ENCODE measurements around the gene GADL1.

The GADL1 gene

DNA sequence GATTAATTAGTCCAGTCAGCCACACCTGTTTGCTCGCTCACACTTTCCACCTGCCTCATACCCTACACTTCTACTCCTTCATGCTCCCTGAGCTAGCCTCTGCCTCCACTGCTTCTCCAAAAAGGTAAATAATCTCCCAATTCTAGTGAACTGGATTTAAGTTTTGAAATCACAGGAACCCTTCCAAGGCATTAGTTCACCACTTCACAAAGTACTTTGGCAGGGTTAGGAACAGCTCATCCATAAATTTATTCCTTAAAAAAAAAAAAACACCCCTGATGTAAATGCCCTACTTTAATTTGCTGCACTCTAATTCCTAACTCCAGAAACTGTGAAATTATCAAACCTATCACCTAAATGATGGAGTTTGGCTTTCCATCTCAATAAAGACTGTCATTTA, 58.3 kb downstream of the GADL1 start:
- TF ChIP-seq SIN3A (IDR thresholded peaks at IDR 0.05; ENCODE audit: borderline replicate concordance, insufficient read depth, low read length) (no peak), POLR2AphosphoS5 (IDR thresholded peaks at IDR 0.05; ENCODE audit: low read depth, low read length) (no peak), TAF1 (IDR thresholded peaks at IDR 0.05; ENCODE audit: borderline replicate concordance, insufficient read depth, low read length) (no peak), FOXP2 (optimal IDR thresholded peaks at IDR 0.05; ENCODE audit: borderline replicate concordance, extremely low read depth, extremely low read length, insufficient read depth) (no peak)
- TF ChIP-seq, protein P1, sequence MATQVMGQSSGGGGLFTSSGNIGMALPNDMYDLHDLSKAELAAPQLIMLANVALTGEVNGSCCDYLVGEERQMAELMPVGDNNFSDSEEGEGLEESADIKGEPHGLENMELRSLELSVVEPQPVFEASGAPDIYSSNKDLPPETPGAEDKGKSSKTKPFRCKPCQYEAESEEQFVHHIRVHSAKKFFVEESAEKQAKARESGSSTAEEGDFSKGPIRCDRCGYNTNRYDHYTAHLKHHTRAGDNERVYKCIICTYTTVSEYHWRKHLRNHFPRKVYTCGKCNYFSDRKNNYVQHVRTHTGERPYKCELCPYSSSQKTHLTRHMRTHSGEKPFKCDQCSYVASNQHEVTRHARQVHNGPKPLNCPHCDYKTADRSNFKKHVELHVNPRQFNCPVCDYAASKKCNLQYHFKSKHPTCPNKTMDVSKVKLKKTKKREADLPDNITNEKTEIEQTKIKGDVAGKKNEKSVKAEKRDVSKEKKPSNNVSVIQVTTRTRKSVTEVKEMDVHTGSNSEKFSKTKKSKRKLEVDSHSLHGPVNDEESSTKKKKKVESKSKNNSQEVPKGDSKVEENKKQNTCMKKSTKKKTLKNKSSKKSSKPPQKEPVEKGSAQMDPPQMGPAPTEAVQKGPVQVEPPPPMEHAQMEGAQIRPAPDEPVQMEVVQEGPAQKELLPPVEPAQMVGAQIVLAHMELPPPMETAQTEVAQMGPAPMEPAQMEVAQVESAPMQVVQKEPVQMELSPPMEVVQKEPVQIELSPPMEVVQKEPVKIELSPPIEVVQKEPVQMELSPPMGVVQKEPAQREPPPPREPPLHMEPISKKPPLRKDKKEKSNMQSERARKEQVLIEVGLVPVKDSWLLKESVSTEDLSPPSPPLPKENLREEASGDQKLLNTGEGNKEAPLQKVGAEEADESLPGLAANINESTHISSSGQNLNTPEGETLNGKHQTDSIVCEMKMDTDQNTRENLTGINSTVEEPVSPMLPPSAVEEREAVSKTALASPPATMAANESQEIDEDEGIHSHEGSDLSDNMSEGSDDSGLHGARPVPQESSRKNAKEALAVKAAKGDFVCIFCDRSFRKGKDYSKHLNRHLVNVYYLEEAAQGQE (IDR thresholded peaks at IDR 0.05; ENCODE audit: insufficient read depth in 1 of 2, low read depth in 2 of 2, low read length in 2 of 2), result no peak

DNA sequence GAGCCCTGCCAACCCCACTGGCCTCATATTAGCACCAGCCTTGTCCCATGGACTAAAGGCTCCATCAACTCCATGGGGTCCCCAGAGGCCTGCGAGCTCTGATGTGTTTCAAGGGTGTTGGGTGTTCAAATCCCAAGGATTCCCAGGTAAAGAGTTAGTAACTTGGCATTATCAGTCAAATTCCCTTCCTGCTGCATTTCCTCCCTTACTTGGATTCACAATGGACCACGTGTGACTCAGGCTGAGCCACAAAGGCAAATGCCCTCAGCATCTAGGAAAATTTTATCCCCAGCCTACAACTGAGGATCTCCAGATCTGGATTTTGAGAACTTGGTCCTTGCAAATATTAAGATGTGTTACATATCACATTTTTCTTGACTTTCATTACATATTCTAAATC, 58.8 kb downstream of the GADL1 start:
- TF ChIP-seq SIN3A (IDR thresholded peaks at IDR 0.05; ENCODE audit: borderline replicate concordance, insufficient read depth, low read length) (no peak), POLR2AphosphoS5 (IDR thresholded peaks at IDR 0.05; ENCODE audit: low read depth, low read length) (no peak), TAF1 (IDR thresholded peaks at IDR 0.05; ENCODE audit: borderline replicate concordance, insufficient read depth, low read length) (no peak), FOXP2 (optimal IDR thresholded peaks at IDR 0.05; ENCODE audit: borderline replicate concordance, extremely low read depth, extremely low read length, insufficient read depth) (no peak)
- TF ChIP-seq, protein P1 (IDR thresholded peaks at IDR 0.05; ENCODE audit: insufficient read depth in 1 of 2, low read depth in 2 of 2, low read length in 2 of 2), result no peak

DNA sequence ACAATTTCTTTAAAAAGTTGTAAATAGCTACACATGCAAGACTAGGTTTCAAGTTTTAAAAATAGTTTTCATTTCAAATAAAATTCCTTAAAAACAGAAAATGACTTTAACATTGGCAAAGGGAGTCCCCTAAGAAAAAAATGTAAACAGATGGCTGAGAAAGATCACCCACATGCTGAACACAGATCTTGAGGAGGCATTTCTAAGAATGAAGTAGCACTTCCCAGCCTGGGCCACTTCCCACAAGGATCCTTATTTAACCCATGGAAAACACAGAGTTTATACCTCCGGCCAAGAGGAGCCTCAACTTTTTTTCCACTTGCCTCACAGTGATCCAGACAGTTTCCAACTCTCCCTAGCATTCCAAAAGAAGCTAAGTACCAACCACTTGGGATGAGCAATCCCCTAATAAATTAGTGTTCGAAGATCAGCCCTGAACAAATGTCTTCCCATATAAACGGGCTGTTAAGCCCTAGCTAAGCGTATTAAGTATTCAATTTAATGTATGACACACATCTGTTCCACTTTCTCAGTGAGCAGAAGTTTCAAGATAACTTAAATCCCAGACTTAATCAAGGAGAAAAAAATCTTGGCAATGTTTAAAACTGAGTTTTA, 61.4 kb downstream of the GADL1 start:
- TF ChIP-seq FOXP2 (optimal IDR thresholded peaks at IDR 0.05; ENCODE audit: borderline replicate concordance, extremely low read depth, extremely low read length, insufficient read depth) (no peak), SIN3A (IDR thresholded peaks at IDR 0.05; ENCODE audit: borderline replicate concordance, insufficient read depth, low read length) (no peak), TAF1 (IDR thresholded peaks at IDR 0.05; ENCODE audit: borderline replicate concordance, insufficient read depth, low read length) (no peak), POLR2AphosphoS5 (IDR thresholded peaks at IDR 0.05; ENCODE audit: low read depth, low read length) (no peak)
- TF ChIP-seq, protein P1 (IDR thresholded peaks at IDR 0.05; ENCODE audit: insufficient read depth in 1 of 2, low read depth in 2 of 2, low read length in 2 of 2), result no peak

DNA sequence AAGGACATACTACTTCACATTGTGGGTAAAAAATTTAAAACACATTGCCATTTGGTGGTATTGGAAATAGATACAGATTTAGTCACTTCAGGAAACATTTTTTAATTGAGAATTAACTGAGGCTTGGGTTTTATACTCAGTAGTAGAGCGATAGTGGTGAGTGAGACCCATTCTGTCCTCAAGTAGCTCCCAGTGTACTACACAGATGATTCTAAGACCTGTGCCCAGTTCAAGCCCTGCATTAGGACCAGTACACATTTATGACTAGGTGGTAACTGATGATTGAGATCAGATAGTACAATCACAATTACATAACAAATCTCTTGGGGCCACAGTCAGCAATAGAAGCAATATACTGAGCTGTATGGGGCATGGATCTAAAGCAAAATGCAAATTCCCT, 67.4 kb downstream of the GADL1 start:
- no peak for TF ChIP-seq SIN3A (IDR thresholded peaks at IDR 0.05; ENCODE audit: borderline replicate concordance, insufficient read depth, low read length)
- TF ChIP-seq FOXP2 (optimal IDR thresholded peaks at IDR 0.05; ENCODE audit: borderline replicate concordance, extremely low read depth, extremely low read length, insufficient read depth), result no peak
- TF ChIP-seq POLR2AphosphoS5 (IDR thresholded peaks at IDR 0.05; ENCODE audit: low read depth, low read length), result no peak
- TF ChIP-seq, protein P1 (IDR thresholded peaks at IDR 0.05; ENCODE audit: insufficient read depth in 1 of 2, low read depth in 2 of 2, low read length in 2 of 2), result no peak
- TF ChIP-seq TAF1 (IDR thresholded peaks at IDR 0.05; ENCODE audit: borderline replicate concordance, insufficient read depth, low read length), result no peak

Data from PFSK-1 (cell line).